Upper lobe of right lung (tissue), 1 donor: ENCODE results near the gene CHCHD3. TPM values are rescaled to one million over a fixed set of nuclear protein-coding genes. Genes with fewer than 3 reads are reported as not detected.

ENCODE experiments used
- ATAC-seq: fragments of 200-7000 bp; cut with Tn5 transposase; one replicate; pipeline ENCODE4 v1.9.1; 2020; ENCODE audit warnings: mild to moderate bottlenecking, moderate library complexity
- DNase-seq: peaks from one replicate; pipeline ENCODE4 v3.0.0-alpha.2; 2020
- H3K27ac ChIP-seq: fragments of 200-600 bp; one replicate; pipeline ENCODE4 v1.8.0; 2022
- H3K27me3 ChIP-seq: fragments of 200-600 bp; one replicate; pipeline ENCODE4 v1.8.0; 2022; ENCODE audit warnings: mild to moderate bottlenecking
- H3K36me3 ChIP-seq: fragments of 200-600 bp; one replicate; pipeline ENCODE4 v1.8.0; 2022
- H3K4me1 ChIP-seq: fragments of 200-600 bp; one replicate; pipeline ENCODE4 v1.8.0; 2022
- H3K4me3 ChIP-seq: fragments of 200-600 bp; one replicate; pipeline ENCODE4 v1.8.0; 2022; ENCODE audit warnings: mild to moderate bottlenecking
- H3K9me3 ChIP-seq: fragments of 200-600 bp; one replicate; pipeline ENCODE4 v1.8.0; 2022
- intact Hi-C: fragments of 100-400 bp; cut with DNase I; formaldehyde crosslinking; loops from one replicate; pipeline ENCODE4 v1.11.0; 2022
- total RNA-seq: library from RNA; stranded (reverse); fragmentation: NEBNext Ultra II Directional; extraction: Animal tissue kit (Norgen Biotek cat#: 25700); gene quantifications from one replicate; pipeline ENCODE4 v1.2.1, GENCODE V29; 2021
- TF ChIP-seq, protein P1 (sequence below): fragments of 200-600 bp; IDR thresholded peaks from one replicate; pipeline ENCODE4 v1.8.0; 2022; ENCODE audit warnings: antibody characterized with exemption
- donor health status: DM: no; HTN: yes; CAD: no; lungs with severe emphysema.

Gene CHCHD3
- total RNA-seq, 1 donor from 2014 or later: 43.0 TPM

DNA sequence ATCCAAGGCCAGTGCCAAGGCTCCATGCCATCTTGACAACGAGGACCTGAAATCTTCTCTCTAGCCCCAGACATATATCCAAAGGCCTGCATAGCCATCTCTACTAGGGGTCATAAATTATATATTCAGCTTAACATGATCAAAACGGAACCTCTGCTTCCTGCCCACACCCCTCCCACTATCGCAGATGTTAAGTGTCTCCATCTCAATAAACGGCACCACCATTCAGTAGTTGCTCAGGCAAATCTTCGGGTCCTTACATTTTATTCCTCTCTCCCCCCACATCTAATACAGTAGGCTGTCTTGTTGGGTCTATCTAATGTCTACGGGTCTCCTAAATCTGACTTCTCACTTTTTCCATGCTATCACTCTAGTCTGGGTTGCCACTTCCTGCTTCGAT is 304.5 kb downstream of the CHCHD3 start:
- no peaks in the 10 kb centered on the region for H3K4me1 ChIP-seq
- H3K27me3 ChIP-seq: no peaks in the 10 kb centered on the region
- intact Hi-C loops: no loop called here
- H3K9me3 ChIP-seq: no peaks in the 10 kb centered on the region
- ATAC-seq (no peak), DNase-seq (no peak)
- H3K27ac ChIP-seq: no peak overlapping the region
- H3K4me3 ChIP-seq: no peak overlapping the region
- H3K36me3 ChIP-seq: no peaks in the 10 kb centered on the region
- TF ChIP-seq, protein P1, sequence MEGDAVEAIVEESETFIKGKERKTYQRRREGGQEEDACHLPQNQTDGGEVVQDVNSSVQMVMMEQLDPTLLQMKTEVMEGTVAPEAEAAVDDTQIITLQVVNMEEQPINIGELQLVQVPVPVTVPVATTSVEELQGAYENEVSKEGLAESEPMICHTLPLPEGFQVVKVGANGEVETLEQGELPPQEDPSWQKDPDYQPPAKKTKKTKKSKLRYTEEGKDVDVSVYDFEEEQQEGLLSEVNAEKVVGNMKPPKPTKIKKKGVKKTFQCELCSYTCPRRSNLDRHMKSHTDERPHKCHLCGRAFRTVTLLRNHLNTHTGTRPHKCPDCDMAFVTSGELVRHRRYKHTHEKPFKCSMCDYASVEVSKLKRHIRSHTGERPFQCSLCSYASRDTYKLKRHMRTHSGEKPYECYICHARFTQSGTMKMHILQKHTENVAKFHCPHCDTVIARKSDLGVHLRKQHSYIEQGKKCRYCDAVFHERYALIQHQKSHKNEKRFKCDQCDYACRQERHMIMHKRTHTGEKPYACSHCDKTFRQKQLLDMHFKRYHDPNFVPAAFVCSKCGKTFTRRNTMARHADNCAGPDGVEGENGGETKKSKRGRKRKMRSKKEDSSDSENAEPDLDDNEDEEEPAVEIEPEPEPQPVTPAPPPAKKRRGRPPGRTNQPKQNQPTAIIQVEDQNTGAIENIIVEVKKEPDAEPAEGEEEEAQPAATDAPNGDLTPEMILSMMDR: no peak

DNA sequence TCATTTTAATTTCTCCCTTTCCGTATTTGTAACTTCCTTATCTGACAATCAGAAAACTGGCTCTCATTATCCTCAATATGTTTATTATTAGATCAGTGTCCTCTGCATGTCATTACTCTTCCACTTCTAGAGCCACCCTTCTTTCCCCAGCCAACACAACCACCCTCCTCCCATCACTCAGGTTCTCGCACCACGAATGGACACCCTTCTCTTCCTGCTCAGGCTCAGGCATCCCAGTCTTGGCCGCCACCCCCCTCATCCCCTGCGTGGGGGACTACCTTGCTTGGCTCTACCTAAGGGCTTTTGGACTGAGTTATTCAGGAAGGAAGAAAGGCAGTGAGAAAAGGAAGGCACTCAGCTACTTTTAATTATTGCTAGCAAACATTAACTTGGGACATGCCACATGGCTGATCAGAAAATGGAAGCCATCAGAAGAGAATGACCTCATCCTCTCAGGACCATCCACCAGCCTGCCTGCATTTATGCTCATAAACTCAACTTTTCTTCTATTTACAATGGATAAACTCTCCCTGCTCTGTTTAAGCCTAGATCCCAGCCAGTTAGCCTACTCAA is 305.8 kb downstream of the CHCHD3 start:
- H3K9me3 ChIP-seq: no peaks in the 10 kb centered on the region
- no peaks in the 10 kb centered on the region for H3K36me3 ChIP-seq
- ATAC-seq: no peak
- no peaks in the 10 kb centered on the region for H3K4me1 ChIP-seq
- intact Hi-C loops: no loop called here
- TF ChIP-seq, protein P1: no peak
- no peak overlapping the region for H3K27ac ChIP-seq
- no peaks in the 10 kb centered on the region for H3K27me3 ChIP-seq
- no peak overlapping the region for H3K4me3 ChIP-seq
- DNase-seq: no peak

DNA sequence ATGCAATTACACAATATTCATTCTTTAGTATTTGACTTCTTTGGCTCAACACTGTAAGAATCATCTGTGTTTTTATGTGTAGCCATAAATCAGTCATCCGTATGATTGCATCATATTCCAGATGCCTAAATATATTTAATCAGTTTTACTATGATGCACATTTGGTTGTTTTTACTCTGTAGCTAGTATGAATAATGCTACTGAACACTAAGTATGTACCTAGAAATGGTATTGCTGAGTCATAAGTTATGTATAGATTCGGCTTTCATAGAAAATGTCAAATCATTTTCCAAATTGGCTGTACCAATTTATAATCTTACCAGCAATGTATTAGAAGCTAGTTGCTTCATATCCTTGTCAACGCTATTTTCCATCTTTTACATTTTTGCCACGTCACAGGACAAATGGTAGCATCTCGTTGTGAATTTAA is 308.3 kb downstream of the CHCHD3 start:
- H3K27ac ChIP-seq: no peak overlapping the region
- no peak for ATAC-seq
- H3K9me3 ChIP-seq: no peaks in the 10 kb centered on the region
- no peaks in the 10 kb centered on the region for H3K36me3 ChIP-seq
- H3K4me1 ChIP-seq: no peaks in the 10 kb centered on the region
- no peak overlapping the region for H3K4me3 ChIP-seq
- H3K27me3 ChIP-seq: no peaks in the 10 kb centered on the region
- TF ChIP-seq, protein P1: no peak
- intact Hi-C loops: no loop called here
- no peak for DNase-seq

DNA sequence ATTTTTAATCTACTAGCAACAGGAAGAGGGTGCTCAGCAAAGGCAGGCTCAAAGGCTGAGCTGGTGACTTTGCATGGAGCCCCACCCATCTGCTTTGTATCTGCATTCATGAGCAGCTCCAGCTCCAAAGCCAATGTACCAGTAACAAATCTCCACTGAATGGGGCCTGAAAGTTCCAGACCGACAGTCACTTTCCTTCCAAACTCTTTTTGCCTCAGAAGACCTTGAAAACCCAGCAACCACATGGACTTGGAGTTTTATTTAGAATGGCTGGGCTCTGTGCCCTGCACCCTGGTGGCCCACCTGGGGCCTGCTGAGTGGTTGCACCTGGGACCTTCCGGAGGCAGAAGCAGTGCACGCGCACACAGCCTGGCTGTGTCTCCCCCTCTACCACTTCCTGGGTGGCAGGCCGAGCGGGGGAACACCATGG is 310.6 kb downstream of the CHCHD3 start:
- no peaks in the 10 kb centered on the region for H3K4me1 ChIP-seq
- no peak overlapping the region for H3K27ac ChIP-seq
- intact Hi-C loops: no loop called here
- TF ChIP-seq, protein P1: no peak
- H3K27me3 ChIP-seq: no peaks in the 10 kb centered on the region
- H3K9me3 ChIP-seq: no peaks in the 10 kb centered on the region
- no peak overlapping the region for H3K4me3 ChIP-seq
- H3K36me3 ChIP-seq: no peaks in the 10 kb centered on the region
- DNase-seq: no peak
- no peak for ATAC-seq

DNA sequence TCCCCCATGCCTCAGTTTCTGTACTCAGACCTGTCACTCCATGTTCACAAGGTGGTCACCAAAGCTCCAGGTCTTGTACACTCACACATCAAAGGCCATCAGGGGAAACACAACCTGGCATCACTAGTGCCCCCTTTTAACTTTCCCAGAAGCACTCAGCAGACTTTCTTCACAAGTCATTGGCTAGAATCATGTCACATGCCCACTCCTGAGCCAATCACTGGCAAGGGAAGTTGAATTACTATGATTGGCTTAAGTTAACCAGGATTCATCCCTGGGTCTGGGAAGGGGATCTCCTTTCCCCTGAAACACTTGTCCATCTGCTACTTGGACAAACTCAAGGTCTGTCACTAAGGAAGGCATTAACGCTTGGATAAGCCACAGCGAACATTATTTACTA is 311.8 kb downstream of the CHCHD3 start:
- H3K4me3 ChIP-seq: no peak overlapping the region
- DNase-seq (no peak), ATAC-seq (no peak)
- no peaks in the 10 kb centered on the region for H3K27me3 ChIP-seq
- H3K9me3 ChIP-seq: no peaks in the 10 kb centered on the region
- intact Hi-C loops: no loop called here
- TF ChIP-seq, protein P1: no peak
- no peak overlapping the region for H3K27ac ChIP-seq
- no peaks in the 10 kb centered on the region for H3K36me3 ChIP-seq
- no peaks in the 10 kb centered on the region for H3K4me1 ChIP-seq

DNA sequence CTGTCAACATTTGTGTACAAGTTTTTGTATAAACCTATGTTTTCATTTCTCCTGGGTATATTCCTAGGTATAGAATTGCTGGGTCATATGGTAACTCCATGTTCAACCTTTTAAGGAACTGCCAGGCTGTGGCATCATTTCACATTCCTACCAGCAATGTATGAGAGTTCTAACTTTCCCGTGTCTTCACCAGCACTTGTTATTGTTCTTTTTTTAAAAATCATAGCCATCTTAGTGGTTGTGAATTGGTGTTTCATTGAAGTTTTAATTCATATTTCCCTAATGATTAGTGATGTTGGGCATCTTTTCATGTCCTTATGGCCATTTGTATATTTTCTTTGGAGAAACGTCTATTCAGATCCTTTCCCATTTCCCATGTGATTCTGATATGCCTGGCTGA is 312.6 kb downstream of the CHCHD3 start:
- Histone ChIP-seq H3K4me3 (no peak overlapping the region), H3K36me3 (no peaks in the 10 kb centered on the region), H3K9me3 (no peaks in the 10 kb centered on the region), H3K4me1 (no peaks in the 10 kb centered on the region), H3K27ac (no peak overlapping the region), H3K27me3 (no peaks in the 10 kb centered on the region)
- intact Hi-C loops: no loop called here
- DNase-seq (no peak), ATAC-seq (no peak)
- TF ChIP-seq, protein P1: no peak
